Rectal smooth muscle tissue (tissue), 1 donor: ENCODE data around the gene C1QTNF7.

Source experiments
- H3K27ac ChIP-seq: one replicate; pipeline ENCODE4 v1.7.0; 2013; ENCODE audit warnings: low read depth, low read length, inconsistent platforms
- H3K27me3 ChIP-seq: one replicate; pipeline ENCODE4 v1.7.0; 2013; ENCODE audit warnings: low read length; ENCODE audit not compliant: control insufficient read depth, insufficient read depth
- H3K36me3 ChIP-seq: one replicate; pipeline ENCODE4 v1.7.0; 2013; ENCODE audit warnings: low read length; ENCODE audit not compliant: control insufficient read depth, insufficient read depth
- H3K4me1 ChIP-seq: one replicate; pipeline ENCODE4 v1.7.0; 2013; ENCODE audit warnings: low read length; ENCODE audit not compliant: control insufficient read depth, insufficient read depth
- H3K4me3 ChIP-seq: one replicate; pipeline ENCODE4 v1.7.0; 2013; ENCODE audit warnings: low read length
- H3K9ac ChIP-seq: one replicate; pipeline ENCODE4 v1.7.0; 2013; ENCODE audit warnings: low read length

Gene C1QTNF7

GRCh38 chr4:15398732-15399131 lies 29.1 kb upstream of the C1QTNF7 start:
- Histone ChIP-seq H3K4me3 (no peak overlapping the region), H3K27ac (no peak overlapping the region), H3K27me3 (no peaks in the 10 kb centered on the region), H3K9ac (no peak overlapping the region), H3K36me3 (no peaks in the 10 kb centered on the region), H3K4me1 (peaks cover 21% of the 10 kb centered on the region)

- H3K27ac ChIP-seq: no peak overlapping the region
- no peak overlapping the region for H3K4me3 ChIP-seq
- H3K27me3 ChIP-seq: no peaks in the 10 kb centered on the region
- H3K36me3 ChIP-seq: no peaks in the 10 kb centered on the region
- H3K9ac ChIP-seq: no peak overlapping the region
- peaks cover 21% of the 10 kb centered on the region for H3K4me1 ChIP-seq
Measured at GRCh38 chr4:15400226-15400625, 27.6 kb upstream of the C1QTNF7 start.

GRCh38 chr4:15400981-15401671 lies 26.7 kb upstream of the C1QTNF7 start:
- no peak overlapping the region for H3K9ac ChIP-seq
- peak overlapping the region; percentile 3 for H3K4me3 ChIP-seq
- peaks cover 21% of the 10 kb centered on the region for H3K4me1 ChIP-seq
- no peaks in the 10 kb centered on the region for H3K36me3 ChIP-seq
- H3K27ac ChIP-seq: no peak overlapping the region
- H3K27me3 ChIP-seq: no peaks in the 10 kb centered on the region

- Histone ChIP-seq H3K27me3 (no peaks in the 10 kb centered on the region), H3K4me3 (no peak overlapping the region), H3K36me3 (no peaks in the 10 kb centered on the region), H3K9ac (no peak overlapping the region), H3K4me1 (peaks cover 21% of the 10 kb centered on the region), H3K27ac (no peak overlapping the region)
Measured at GRCh38 chr4:15402146-15402545, 25.7 kb upstream of the C1QTNF7 start.

GRCh38 chr4:15402974-15403373 lies 24.9 kb upstream of the C1QTNF7 start:
- Histone ChIP-seq H3K4me1 (peaks cover 21% of the 10 kb centered on the region), H3K4me3 (no peak overlapping the region), H3K36me3 (no peaks in the 10 kb centered on the region), H3K27ac (peak overlapping the region; percentile 37), H3K27me3 (no peaks in the 10 kb centered on the region), H3K9ac (no peak overlapping the region)

- Histone ChIP-seq H3K9ac (no peak overlapping the region), H3K36me3 (no peaks in the 10 kb centered on the region), H3K27me3 (no peaks in the 10 kb centered on the region), H3K27ac (no peak overlapping the region), H3K4me1 (peaks cover 21% of the 10 kb centered on the region), H3K4me3 (no peak overlapping the region)
Measured at GRCh38 chr4:15405018-15405417, 22.8 kb upstream of the C1QTNF7 start.

- H3K4me3 ChIP-seq: no peak overlapping the region
- H3K9ac ChIP-seq: no peak overlapping the region
- peaks cover 6% of the 10 kb centered on the region for H3K4me1 ChIP-seq
- no peak overlapping the region for H3K27ac ChIP-seq
- H3K36me3 ChIP-seq: no peaks in the 10 kb centered on the region
- H3K27me3 ChIP-seq: no peaks in the 10 kb centered on the region
Measured at GRCh38 chr4:15410750-15411149, 17.1 kb upstream of the C1QTNF7 start.

GRCh38 chr4:15412461-15412860 lies 15.4 kb upstream of the C1QTNF7 start:
- Histone ChIP-seq H3K27me3 (no peaks in the 10 kb centered on the region), H3K27ac (no peak overlapping the region), H3K36me3 (no peaks in the 10 kb centered on the region), H3K9ac (no peak overlapping the region), H3K4me3 (no peak overlapping the region), H3K4me1 (peaks cover 8% of the 10 kb centered on the region)

GRCh38 chr4:15413010-15413622 lies 14.7 kb upstream of the C1QTNF7 start:
- no peak overlapping the region for H3K9ac ChIP-seq
- H3K36me3 ChIP-seq: no peaks in the 10 kb centered on the region
- no peak overlapping the region for H3K4me3 ChIP-seq
- H3K27me3 ChIP-seq: no peaks in the 10 kb centered on the region
- peaks cover 10% of the 10 kb centered on the region for H3K4me1 ChIP-seq
- H3K27ac ChIP-seq: no peak overlapping the region

- H3K9ac ChIP-seq: no peak overlapping the region
- no peaks in the 10 kb centered on the region for H3K27me3 ChIP-seq
- H3K4me3 ChIP-seq: no peak overlapping the region
- peaks cover 10% of the 10 kb centered on the region for H3K4me1 ChIP-seq
- no peak overlapping the region for H3K27ac ChIP-seq
- no peaks in the 10 kb centered on the region for H3K36me3 ChIP-seq
Measured at GRCh38 chr4:15413623-15414019, 14.2 kb upstream of the C1QTNF7 start.

GRCh38 chr4:15414551-15415091 lies 13.2 kb upstream of the C1QTNF7 start:
- H3K36me3 ChIP-seq: no peaks in the 10 kb centered on the region
- no peak overlapping the region for H3K9ac ChIP-seq
- peaks cover 10% of the 10 kb centered on the region for H3K4me1 ChIP-seq
- H3K27me3 ChIP-seq: no peaks in the 10 kb centered on the region
- H3K4me3 ChIP-seq: no peak overlapping the region
- H3K27ac ChIP-seq: peak overlapping the region; percentile 44

- Histone ChIP-seq H3K27ac (no peak overlapping the region), H3K27me3 (no peaks in the 10 kb centered on the region), H3K4me3 (no peak overlapping the region), H3K36me3 (no peaks in the 10 kb centered on the region), H3K9ac (no peak overlapping the region), H3K4me1 (peaks cover 14% of the 10 kb centered on the region)
Measured at GRCh38 chr4:15416357-15417232, 11.2 kb upstream of the C1QTNF7 start.
